PFSK-1 (cell line): ENCODE results near the gene ANKRD10.

Experiments used
- FOXP2 ChIP-seq: optimal IDR thresholded peaks from 2 replicates; pipeline ENCODE3; 2011; ENCODE audit warnings: borderline replicate concordance, control low read depth, inconsistent platforms; ENCODE audit not compliant: insufficient read depth; ENCODE audit errors: extremely low read length, extremely low read depth
- POLR2AphosphoS5 ChIP-seq: IDR thresholded peaks from 2 replicates; pipeline ENCODE4 v1.6.1; 2012; ENCODE audit warnings: low read depth, mild to moderate bottlenecking, control low read depth, low read length, moderate library complexity
- REST ChIP-seq, 2 experiments: IDR thresholded peaks; 2 replicates each; pipeline versions ENCODE4 v1.6.1 to v1.8.0; 2011 to 2012; ENCODE audit warnings: low read depth in 2 of 2, low read length in 2 of 2, control low read depth in 1 of 2, inconsistent platforms in 1 of 2, mild to moderate bottlenecking in 1 of 2, moderate library complexity in 1 of 2; ENCODE audit not compliant: insufficient read depth in 1 of 2
- SIN3A ChIP-seq: IDR thresholded peaks from 2 replicates; pipeline ENCODE4 v1.6.1; 2012; ENCODE audit warnings: mild to moderate bottlenecking, low read length, moderate library complexity, borderline replicate concordance; ENCODE audit not compliant: insufficient read depth
- TAF1 ChIP-seq: IDR thresholded peaks from 2 replicates; pipeline ENCODE4 v1.6.1; 2012; ENCODE audit warnings: low read length, control low read depth, borderline replicate concordance; ENCODE audit not compliant: insufficient read depth

Gene ANKRD10

GRCh38 chr13:110831437-110832204, 83.2 kb downstream of the ANKRD10 start:
- TF ChIP-seq SIN3A: no peak
- no peak for TF ChIP-seq TAF1
- TF ChIP-seq FOXP2: no peak
- no peak for TF ChIP-seq REST (IDR thresholded peaks at IDR 0.05; ENCODE audit: insufficient read depth in 1 of 2, low read depth in 2 of 2, low read length in 2 of 2)
- TF ChIP-seq POLR2AphosphoS5: no peak

DNA sequence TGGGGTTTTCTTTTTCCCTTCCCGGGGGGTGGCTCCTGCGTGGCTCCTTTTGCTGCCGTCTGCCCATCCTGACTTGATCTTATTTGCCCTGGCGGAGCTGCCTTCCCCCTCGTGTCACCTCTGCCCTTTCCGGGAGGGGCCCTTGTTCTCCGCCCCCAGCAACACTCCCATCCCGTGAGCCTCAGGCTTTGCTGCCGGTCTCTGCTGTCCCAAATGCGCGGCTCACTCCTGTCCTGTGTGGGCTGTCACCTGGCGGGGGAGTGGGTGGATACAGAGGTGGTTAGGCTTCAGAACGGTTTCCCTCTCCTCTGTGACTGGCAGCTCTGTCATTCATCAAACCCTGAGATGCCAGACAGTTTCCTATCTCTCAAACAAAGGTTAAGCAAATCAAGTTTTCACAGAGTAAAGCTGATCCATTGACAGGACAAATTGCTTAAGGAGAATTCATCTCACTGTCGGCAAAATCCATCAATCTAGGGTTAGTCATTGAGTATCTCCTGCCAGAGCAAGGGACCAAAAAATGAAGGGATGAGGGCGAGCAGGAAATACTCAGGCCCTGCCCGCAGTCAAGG, 84.0 kb downstream of the ANKRD10 start:
- TF ChIP-seq TAF1 (no peak), POLR2AphosphoS5 (no peak), REST (IDR thresholded peaks at IDR 0.05; ENCODE audit: insufficient read depth in 1 of 2, low read depth in 2 of 2, low read length in 2 of 2) (no peak), FOXP2 (no peak), SIN3A (no peak)

DNA sequence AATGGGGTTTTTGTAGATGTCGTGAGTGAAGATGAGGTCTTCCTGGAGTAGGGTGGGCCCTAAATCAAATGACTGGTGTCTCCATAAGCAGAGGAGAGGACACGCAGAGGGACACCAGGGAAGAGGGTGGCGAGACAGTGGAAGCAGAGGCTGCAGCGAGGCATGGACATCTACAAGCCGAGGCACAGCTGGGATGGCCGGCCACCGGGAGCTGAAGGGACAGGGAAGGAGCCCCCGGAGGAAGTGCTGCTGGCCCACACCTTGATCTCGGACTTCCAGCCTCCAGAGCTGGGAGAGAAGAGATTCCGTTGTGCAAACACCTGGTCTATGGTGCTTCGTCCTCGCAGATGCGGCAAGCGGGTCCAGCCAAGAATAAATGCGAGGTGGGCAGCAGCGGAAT, 84.5 kb downstream of the ANKRD10 start:
- TF ChIP-seq POLR2AphosphoS5 (no peak), TAF1 (no peak), FOXP2 (no peak), REST (IDR thresholded peaks at IDR 0.05; ENCODE audit: insufficient read depth in 1 of 2, low read depth in 2 of 2, low read length in 2 of 2) (no peak), SIN3A (no peak)

DNA sequence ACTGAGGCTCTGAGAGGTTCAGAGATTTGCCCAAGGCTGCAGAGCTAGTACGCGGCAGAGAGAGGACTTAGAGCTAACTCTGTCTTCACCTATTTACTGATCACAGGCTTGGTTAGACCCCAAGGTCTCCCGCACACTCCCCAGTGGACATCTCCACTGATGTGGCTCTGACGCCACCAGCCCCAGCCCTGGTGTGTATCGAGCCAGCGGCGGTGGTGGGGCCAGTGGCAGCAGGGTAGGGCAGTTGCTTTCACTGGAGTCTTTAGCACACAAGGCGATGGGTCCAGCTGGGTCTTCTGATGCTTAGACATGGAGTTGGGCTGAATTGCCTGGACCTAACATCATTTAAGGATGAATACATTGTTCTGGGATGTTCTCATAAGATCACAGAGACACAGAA, 85.4 kb downstream of the ANKRD10 start:
- TF ChIP-seq REST (IDR thresholded peaks at IDR 0.05; ENCODE audit: insufficient read depth in 1 of 2, low read depth in 2 of 2, low read length in 2 of 2) (no peak), FOXP2 (no peak)

DNA sequence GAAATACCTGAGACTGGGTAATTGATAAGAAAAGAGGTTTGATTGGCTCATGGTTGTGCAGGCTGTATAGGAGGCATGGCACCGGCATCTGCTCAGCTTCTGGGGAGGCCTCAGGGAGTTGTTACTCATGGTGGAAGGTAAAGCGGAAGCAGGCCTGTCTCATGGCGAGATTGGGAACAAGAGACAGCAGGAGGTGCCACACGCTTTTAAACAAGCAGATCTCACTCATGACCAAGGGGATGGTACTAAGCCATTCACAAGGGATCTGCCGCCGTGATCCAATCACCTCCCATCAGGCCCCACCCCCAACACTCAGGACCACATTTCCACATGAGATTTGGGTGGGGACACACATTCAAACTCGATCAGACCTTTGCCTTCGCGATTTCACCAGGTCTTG, 86.2 kb downstream of the ANKRD10 start:
- no peak for TF ChIP-seq POLR2AphosphoS5
- no peak for TF ChIP-seq TAF1
- TF ChIP-seq SIN3A: no peak
- no peak for TF ChIP-seq REST (IDR thresholded peaks at IDR 0.05; ENCODE audit: insufficient read depth in 1 of 2, low read depth in 2 of 2, low read length in 2 of 2)
- TF ChIP-seq FOXP2: no peak
